HG03103 (cell line): ENCODE results near the gene BCL2L14.
"Not testable (repeated sequence)": the region's sequence is repeated elsewhere in the genome, so short reads cannot be mapped to it uniquely, and the experiment has no call there.

Source experiments
- ATAC-seq: cut with Tn5 transposase; IDR thresholded peaks from one replicate; pipeline ENCODE4 v1.9.1; 2021; ENCODE audit warnings: low read depth; ENCODE audit not compliant: unreplicated experiment

Gene BCL2L14

GRCh38 chr12:12099102-12099501, 28.4 kb downstream of the BCL2L14 start:
- no peak for ATAC-seq

GRCh38 chr12:12107678-12108077, 36.9 kb downstream of the BCL2L14 start:
- no peak for ATAC-seq

- ATAC-seq: no peak
These were observed 37.8 kb downstream of the BCL2L14 start for GRCh38 chr12:12108441-12109058.

GRCh38 chr12:12110923-12111555, 40.3 kb downstream of the BCL2L14 start:
- ATAC-seq: not testable (repeated sequence)

- no peak for ATAC-seq
These were observed 44.8 kb downstream of the BCL2L14 start for GRCh38 chr12:12115514-12115913.

GRCh38 chr12:12116677-12117076, 45.9 kb downstream of the BCL2L14 start:
- ATAC-seq: no peak

GRCh38 chr12:12121061-12121460, 50.3 kb downstream of the BCL2L14 start:
- no peak for ATAC-seq

- ATAC-seq: no peak
These were observed 52.4 kb downstream of the BCL2L14 start for GRCh38 chr12:12123036-12123604.

- ATAC-seq: no peak
These were observed 55.8 kb downstream of the BCL2L14 start for GRCh38 chr12:12126551-12126950.

- ATAC-seq: no peak
These were observed 56.6 kb downstream of the BCL2L14 start for GRCh38 chr12:12127304-12127703.

- ATAC-seq: no peak
These were observed 57.9 kb downstream of the BCL2L14 start for GRCh38 chr12:12128670-12129069.

GRCh38 chr12:12133259-12133658, 62.5 kb downstream of the BCL2L14 start:
- ATAC-seq: no peak

GRCh38 chr12:12133785-12134184, 63.0 kb downstream of the BCL2L14 start:
- no peak for ATAC-seq

GRCh38 chr12:12138203-12139154, 67.7 kb downstream of the BCL2L14 start:
- ATAC-seq: no peak

- ATAC-seq: no peak
These were observed 70.3 kb downstream of the BCL2L14 start for GRCh38 chr12:12141000-12141399.

GRCh38 chr12:12144531-12144930, 73.8 kb downstream of the BCL2L14 start:
- ATAC-seq: not testable (repeated sequence)

GRCh38 chr12:12147111-12147510, 76.4 kb downstream of the BCL2L14 start:
- ATAC-seq: no peak
